C4-2B (cell line): Measurements from ENCODE around the gene TMEM163.

Experiments
- ZFX ChIP-seq: fragments of 450-650 bp; IDR thresholded peaks from 2 replicates; pipeline ENCODE4 v1.6.1; 2017
- TF ChIP-seq, protein P1 (sequence below): fragments of 450-650 bp; conservative IDR thresholded peaks from 2 replicates; pipeline ENCODE4 v1.5.1; 2017; ENCODE audit warnings: mild to moderate bottlenecking

- TF ChIP-seq, protein P1, sequence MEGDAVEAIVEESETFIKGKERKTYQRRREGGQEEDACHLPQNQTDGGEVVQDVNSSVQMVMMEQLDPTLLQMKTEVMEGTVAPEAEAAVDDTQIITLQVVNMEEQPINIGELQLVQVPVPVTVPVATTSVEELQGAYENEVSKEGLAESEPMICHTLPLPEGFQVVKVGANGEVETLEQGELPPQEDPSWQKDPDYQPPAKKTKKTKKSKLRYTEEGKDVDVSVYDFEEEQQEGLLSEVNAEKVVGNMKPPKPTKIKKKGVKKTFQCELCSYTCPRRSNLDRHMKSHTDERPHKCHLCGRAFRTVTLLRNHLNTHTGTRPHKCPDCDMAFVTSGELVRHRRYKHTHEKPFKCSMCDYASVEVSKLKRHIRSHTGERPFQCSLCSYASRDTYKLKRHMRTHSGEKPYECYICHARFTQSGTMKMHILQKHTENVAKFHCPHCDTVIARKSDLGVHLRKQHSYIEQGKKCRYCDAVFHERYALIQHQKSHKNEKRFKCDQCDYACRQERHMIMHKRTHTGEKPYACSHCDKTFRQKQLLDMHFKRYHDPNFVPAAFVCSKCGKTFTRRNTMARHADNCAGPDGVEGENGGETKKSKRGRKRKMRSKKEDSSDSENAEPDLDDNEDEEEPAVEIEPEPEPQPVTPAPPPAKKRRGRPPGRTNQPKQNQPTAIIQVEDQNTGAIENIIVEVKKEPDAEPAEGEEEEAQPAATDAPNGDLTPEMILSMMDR: no peak
- TF ChIP-seq ZFX: no peak
Observed at GRCh38 chr2:134502104-134502503, 216.7 kb downstream of the TMEM163 start.
